HG02798 (cell line): ENCODE data around the gene FAM3D.
A peak's percentile ranks its signal among the peaks of the same experiment; 100 is the strongest.

Source experiments
- ATAC-seq: cut with Tn5 transposase; IDR thresholded peaks from one replicate; pipeline ENCODE4 v1.9.1; 2021; ENCODE audit warnings: mild to moderate bottlenecking; ENCODE audit not compliant: unreplicated experiment, poor library complexity

Gene FAM3D

DNA sequence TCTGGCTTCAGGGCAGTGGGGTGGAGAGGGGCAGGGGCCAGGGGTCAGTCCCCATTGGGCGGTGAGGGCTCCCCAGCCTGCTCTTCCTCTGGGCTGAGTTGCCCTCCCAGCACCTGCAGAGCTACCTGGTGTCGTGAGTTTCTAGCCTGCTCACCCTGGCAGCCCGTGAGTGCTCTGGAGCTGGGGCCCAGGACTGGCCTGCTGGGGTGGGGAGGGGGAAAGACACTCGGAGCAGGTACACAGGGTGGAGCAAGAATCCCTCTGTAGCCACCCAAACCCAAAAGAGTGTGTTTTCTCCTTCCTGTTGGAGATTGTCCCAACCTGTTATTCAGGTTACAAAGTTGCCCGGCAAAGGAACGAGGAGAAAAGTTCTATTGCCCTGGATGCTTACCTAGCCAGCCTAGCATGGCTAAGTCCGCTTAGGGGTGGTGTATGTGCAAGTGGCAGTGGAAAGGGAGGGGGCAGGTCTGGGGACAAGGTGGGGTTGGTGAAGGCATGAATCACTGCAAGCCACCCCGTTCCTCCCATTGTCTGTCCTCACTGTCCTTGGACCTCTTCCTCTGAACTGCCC lies 8.9 kb downstream of the FAM3D start:
- no peak for ATAC-seq

DNA sequence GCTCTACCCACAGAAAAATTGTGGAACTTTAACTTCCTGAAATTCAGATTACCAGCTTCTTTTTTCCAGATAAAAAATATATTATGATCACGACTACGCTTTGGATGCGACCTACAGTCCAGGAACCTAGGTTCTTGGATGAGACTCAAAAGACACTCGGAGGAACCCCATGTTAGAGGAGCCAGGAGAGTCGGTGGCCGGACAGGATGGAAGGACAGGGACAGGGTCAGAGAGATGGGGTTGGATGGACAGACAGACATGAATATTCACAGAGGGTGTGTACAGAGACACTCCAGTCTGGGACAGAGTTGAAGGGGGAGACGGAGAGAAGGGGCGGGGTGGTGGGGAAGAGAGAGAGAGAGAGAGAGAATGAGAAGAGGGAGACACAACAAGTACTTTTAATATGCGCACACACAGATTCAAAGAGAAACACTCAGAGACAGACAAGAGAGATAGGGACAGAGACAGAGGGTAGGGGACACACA lies 9.5 kb downstream of the FAM3D start:
- no peak for ATAC-seq

DNA sequence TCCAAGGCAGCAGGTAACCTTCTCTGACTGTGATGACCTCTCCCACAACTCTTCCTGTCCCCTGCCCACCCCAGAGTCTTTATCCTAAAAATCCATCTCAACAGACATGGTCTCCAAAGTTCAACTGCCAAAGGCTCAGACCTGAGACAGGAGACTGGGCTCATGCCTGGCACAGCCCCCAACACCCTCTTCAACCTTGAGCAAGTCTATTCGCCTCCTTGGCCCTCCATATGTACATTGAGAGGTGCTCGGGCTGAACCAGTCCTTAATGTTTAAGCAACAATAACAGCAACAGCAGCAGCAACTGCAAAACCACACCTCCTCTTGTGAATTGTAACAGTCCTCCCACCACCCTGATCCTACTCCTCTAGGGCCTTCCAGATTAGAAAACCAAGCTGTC lies 9.9 kb downstream of the FAM3D start:
- no peak for ATAC-seq

DNA sequence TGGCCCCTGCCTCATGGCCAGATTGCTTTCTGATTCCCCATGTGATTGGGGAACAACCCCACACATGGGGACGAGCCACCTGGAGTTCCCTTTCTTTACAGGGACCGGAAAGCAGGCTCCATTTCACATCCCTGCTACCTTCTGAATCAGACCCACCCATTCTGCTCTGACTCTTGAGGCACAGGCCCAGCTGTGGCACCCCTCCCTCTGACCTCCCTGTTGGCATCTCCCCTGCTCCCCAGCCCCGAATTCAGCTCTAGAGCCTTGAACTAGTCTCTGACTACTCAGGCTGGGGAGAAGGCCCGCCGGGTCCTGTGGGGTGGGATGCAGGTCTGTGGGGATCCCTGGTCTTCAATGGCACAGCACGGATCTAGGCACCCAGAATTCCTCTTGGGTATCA lies 12.1 kb downstream of the FAM3D start:
- no peak for ATAC-seq

DNA sequence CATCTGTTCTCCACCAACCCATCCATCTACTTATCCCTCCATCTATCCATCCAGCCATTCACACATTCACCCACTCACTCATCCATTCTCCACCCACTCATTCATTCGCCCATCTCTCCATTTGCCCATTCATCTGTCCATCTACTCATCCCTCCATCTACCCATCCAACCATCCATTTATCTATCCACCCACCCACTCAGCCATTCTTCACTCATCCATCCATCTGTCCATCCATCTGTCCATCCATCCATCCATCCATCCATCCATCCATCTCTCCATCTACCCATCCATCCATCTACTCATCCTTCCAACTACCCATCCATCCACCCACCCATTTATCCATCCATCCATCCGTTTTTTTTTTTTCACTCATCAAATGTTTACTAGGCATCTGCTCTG lies 13.9 kb downstream of the FAM3D start:
- no peak for ATAC-seq

DNA sequence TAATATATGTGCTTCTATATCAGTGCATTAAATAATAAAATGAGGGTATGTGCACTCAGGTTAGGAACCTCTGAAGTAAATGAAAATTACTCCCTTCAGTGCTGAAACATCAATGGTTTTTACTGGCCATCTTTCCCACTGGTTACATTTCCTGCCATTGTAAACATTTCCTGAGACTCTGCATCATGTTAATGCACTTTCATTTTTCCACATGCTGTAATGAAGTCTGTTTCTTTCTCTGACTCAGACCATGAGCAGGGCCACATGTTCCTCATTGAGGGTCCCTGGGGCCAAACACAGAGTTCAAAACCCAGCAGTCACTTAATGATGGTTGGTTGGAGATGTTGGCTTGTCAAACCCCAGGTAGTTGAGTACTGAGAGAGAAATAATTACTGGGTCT lies 15.3 kb downstream of the FAM3D start:
- no peak for ATAC-seq

DNA sequence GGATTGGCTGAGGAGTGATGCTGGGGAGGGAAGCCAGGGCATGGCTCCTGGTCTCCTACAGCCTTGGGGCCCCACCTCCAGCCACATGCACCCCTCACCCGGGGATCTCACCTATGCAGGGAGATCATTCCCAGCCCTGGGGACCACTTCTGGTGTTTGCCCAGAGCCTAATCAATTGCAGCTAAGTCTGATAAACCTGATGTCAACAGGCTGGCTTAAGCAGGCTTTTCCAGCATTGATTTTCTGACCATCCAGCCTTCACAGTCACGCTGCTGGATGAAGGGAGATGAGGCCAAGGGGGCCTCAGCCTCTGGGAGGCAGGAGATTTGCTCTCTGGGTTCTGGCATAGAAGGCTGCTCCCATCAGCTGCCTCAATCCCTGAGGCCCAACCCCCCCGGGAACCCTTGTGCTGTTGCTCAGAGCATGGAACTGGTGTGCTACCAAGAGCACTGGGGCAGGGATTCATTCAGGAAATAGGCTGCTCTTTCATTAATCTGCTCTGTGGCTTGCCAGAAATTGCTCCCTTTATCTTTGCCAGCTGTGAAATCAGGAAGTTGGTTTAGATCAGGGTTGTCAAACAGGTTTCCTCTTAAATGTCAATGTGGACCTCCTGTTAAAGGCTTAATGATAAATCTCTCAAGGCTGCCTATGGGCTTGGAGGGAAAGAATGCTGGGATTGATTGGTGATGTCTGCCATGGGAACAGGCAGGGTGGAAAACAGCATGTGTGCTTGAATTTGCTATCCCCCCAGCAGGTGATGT lies 19.0 kb downstream of the FAM3D start:
- no peak for ATAC-seq

DNA sequence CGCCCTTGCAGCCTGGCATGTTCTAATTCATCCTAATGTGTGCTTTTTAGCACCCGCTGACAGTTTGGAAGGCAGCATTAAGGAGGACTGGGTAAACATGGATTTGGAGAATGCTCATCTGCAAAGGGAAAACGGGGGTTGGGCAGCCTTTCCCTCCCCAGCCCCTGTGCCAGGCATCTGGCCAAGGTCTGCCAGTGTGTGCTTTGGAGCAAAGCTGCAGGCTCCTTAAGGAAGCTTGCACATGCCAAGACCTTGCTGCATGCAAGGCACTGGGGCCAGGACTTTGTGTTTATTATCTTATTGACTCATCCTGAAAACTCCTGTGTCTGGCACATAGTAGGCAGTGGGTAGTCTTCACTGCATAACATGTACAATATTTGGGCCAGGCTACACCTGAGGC lies 20.1 kb downstream of the FAM3D start:
- no peak for ATAC-seq

DNA sequence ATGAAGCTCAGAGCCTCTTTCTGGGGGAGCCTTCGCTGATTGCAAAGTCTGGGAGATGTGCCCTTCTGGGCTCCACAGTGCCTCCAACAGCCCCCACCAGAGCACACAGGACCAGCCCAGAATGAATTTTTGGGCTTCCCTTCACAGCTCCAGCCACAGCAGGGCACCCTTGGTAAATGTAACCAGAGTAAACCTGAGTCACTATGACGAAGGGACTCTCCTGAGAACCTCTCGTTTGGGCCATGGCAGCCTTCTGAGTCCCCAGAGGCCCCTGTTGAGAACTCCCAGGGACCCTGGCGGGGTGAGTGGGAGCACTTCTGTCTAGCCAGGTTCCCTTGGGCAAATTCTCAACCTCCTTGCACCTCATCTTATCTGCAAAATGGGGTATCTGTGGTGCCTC lies 20.8 kb downstream of the FAM3D start:
- ATAC-seq: no peak

DNA sequence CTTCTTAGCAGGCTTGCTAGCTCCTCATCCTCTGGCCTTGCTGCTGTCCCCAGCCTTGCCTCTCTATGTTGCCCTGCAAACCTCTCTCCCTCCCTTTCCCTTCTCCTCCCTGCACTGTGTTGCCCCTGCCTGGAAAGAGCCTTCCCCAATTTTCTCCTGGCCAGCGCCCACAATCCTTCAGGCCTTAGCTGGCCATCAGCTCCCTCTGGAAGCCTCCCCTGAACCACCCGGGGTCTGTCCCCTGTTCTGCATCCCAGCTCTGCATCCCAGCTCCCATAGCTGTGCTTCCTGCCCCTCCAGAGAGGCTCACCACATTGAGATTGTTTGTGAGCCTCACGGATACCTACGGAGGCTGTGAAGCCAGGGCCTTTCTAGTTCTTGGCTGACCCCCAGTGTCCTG lies 23.7 kb downstream of the FAM3D start:
- no peak for ATAC-seq

DNA sequence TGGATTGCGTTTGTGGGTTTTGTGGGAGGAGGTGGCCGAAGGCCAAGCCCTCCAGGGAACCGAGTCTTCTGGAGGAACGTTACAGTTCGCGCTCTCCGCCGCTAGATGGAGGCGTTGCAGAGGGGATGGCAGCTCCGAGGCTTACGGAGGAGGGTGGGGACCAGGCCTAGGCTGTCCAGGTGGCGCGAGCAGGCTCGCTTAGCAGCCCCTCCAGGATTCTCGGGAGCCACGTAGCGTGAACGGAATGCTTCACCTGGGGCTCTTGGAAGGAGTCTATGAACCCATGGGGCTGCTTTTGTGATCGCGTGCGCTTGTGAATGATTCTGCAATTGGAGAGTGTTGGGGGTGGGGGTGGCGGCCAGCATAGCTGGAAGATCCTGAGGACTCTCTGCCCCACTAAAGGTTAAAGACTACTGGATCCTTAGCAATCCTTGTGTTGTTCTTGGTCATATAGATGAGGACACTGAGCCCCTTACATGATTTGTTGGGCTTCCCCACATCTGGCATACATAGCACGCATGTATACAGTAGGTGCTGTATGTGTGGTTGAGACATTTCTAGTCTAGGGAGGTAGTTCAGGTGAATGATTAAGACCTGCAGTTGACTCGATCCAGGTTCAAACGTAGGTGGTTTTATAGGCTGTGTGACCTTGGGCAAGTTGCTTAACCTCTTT lies 25.7 kb downstream of the FAM3D start:
- ATAC-seq: peak; percentile 88

DNA sequence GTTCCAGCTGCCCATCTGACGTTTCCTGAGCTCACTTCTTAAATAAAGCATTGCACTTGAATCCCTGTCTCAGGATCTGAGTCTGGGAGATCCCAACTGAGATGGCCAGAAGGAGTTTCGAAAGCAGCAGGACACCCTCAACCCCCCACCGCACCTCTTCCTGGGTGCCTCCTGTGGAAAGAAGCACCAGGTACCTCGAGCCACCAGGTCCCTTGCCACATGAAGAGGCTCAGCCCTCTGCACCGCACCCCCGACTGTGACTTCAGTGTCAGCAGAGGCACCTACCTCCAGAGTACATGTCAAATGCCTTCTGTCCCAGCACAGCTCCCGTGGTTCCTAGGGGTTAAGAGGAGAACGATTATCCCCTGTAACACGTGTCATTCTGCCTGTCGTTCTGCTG lies 26.7 kb downstream of the FAM3D start:
- ATAC-seq: no peak

DNA sequence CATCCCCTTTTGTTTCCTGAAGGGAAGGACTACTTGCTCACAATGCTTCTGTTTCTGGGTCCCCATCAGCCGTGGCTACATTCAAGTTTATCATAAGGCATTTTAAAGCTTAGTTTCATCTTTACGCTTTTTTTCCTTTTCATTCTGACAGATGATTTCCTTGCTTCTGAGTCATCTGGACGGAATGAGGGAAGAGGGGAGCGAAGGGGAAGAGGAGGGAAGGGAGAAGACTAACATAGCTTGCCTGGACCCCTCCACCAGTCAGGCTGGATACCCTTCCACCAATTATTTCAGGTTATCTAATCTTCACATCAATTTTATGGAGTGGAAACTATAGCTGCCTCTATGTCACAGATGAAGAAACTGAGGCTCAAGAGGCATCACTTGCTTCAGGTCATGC lies 27.6 kb downstream of the FAM3D start:
- no peak for ATAC-seq

DNA sequence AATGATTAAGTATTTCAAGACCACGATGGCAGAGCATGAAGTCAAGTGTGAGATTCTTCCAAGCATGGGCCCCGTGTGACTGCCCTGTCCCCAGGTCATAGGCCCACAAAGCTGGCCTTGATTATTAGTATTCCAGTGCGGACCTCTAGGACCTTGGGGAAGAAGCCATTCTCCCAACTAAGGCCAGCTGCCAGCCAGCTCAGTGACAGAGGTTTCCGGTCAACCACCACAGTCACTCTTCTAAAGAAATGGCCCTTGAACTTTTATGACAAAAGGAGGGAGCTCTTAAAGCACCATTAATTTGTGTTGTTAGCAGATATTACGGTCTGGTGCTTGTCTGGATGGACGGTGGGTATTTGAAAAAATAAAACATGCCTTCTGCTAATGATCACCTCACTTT lies 28.0 kb downstream of the FAM3D start:
- ATAC-seq: no peak

DNA sequence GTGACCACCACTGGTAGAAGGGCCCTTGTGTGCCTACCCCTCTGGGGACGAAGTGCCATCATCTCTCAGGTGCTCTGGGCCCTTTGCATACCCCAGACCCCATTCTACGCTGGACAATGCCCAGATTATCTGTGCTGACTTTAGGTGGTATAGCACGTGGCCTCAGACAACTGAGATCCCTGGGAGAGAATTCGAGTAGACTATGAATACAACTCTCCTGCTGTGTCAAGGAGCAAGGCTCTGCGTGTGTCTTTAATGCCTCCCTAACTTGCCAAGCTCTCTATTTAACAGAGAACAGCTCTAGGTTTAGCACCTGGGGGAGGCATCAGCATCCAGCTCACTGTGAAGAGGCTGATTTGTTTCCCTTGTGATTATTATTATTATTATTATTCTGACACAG lies 29.1 kb downstream of the FAM3D start:
- ATAC-seq: no peak

DNA sequence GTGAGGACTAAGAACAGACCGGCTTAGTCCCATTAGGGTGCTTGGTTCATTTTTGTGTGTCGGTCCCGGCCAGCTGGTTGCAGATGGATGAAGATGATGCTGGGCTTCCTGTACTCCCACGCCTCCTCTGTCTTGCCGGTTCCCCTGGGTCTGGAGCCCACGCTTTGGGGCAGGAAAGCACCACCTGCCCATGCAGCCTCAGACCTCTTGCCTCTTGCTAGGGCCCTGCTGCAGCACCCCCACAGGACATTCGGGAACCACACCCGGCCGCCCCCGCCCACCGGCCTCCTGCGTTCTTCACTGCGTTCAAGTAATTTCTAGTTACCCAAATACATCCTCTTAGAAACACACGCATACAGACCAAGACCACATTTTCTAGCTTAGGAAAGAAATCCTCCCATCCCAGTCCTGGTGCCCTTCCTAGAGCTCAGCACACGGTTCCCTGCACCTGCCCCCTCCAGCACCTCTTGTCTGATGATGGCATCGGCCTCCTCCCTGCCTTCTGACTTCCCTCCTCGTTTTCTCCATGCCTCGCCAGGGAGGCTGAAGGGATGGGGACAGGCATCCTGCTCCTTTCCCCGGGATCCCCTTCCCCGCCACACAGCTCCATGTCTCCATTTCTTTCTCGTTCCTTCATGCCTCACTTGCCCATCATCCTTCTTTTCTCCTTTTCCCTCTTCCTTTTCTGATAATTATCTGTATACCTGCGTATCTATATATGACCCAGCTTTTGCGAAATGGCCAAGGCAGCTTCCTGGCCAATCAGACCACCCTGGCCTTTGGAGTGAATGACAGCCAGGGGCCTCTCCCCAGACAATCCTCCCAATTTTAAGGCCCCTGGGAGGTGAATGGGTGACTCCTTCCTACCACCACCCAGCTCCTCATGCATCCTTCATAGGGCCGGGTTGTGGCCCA lies 30.9 kb downstream of the FAM3D start:
- ATAC-seq: no peak

DNA sequence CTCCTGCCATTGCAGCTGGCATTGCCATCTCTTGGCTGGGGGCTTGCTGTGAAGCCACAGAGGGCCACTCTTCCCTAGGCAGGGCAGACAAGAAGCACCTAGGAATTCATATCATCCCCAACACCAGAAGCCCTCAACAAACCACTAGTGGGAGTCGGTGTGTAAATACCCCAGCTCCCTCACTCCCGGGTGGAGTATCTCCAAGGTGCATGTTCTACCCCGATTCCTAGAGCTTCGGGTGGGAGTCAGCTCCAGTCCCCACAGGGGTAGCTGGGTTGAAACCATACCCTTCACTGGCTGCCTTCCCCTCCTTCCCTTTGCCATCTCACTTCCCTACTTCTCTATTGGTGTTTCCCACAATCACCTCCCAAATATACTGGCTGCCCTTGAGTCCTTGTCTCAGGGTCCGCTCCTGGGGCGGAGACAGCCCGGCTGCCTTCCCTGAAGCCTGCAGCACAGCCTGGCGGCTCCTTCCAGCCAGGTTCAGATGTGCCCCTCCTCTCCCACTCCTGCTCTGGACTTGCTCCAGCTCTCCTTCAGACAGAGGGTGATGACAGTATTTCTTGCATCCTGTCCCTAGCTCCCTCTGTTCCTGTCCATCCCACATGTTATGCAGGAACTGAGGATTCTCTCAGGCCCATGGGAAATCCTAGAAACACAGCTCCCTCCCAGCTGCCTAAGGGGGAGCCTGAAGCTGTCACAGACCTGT lies 33.3 kb downstream of the FAM3D start:
- ATAC-seq: no peak

DNA sequence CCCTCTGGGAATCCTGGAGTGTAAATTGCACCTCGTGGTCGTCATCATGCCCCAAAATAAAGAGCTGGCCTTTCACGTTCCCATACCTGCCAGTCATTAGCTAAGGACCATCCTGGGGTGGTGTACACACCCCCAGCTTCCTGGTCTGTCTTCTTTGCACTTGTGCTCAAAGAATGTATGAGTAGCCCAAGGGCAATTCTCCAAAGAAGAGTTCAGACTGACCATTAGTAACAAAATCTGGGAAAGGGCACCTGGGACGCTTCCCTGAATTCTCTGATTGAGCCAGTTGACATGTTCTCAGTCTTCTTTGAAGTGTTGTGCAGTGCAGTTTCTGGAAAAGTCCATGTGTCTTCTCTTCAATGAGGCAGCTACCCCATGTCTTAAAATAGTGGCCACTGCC lies 34.8 kb downstream of the FAM3D start:
- ATAC-seq: no peak

DNA sequence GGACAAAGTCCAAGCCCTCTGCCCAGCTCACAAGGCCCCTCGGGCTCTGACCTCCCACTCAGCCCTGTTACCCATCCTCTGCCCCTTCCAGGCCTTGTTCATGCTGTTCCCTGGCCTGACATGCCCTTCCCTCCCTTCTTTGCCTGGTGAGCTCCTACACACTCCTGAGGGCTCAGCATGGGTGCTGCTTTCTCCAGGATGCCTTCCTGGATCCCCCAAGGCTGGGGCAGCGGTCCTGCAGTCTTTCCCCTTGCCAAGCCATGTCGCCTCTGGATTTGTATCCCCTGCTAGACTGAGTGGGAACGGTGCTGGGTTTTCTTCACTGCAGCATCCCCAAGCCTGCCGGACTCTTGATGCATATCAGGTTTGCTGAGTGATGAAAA lies 35.9 kb downstream of the FAM3D start:
- ATAC-seq: no peak

DNA sequence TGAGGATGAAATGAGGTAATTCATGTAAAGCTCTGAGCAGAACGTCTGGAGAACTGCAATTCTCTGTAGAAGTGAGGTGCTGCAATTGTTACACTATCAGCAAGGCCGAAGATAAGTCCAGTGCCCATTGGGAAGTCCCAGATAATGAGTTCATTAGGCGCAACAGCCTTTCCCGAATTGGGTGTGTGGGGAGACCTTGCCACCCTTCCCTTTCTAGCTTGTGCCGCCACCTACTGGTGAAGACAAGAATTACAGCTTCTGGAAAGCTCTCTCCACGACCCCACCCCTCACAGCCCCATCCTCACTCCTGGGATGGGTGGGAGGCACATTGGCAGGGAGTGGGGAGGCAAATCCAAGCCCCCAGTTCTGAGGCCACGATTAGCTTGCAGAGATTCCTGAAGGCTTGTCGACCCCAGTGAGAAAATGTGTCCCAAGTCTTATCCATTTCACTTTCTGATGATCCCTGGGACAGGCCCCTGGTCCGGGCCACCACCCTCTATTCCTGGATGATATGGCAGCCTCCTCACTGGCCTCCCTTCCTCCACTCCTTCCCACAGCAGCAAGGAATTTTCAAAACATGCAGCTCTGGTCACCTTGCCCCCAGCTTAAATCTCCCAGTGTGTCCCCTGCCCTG lies 36.4 kb downstream of the FAM3D start:
- ATAC-seq: peak; percentile 54
